Measurements from ENCODE around the gene NDUFS7. TPM values are rescaled to one million over a fixed set of nuclear protein-coding genes. Genes with fewer than 3 reads are reported as not detected.

Gene NDUFS7
- total and polyA plus RNA-seq, 7 experiments from 2014 or later, result 48.4 to 232 (median 68.7) TPM

DNA sequence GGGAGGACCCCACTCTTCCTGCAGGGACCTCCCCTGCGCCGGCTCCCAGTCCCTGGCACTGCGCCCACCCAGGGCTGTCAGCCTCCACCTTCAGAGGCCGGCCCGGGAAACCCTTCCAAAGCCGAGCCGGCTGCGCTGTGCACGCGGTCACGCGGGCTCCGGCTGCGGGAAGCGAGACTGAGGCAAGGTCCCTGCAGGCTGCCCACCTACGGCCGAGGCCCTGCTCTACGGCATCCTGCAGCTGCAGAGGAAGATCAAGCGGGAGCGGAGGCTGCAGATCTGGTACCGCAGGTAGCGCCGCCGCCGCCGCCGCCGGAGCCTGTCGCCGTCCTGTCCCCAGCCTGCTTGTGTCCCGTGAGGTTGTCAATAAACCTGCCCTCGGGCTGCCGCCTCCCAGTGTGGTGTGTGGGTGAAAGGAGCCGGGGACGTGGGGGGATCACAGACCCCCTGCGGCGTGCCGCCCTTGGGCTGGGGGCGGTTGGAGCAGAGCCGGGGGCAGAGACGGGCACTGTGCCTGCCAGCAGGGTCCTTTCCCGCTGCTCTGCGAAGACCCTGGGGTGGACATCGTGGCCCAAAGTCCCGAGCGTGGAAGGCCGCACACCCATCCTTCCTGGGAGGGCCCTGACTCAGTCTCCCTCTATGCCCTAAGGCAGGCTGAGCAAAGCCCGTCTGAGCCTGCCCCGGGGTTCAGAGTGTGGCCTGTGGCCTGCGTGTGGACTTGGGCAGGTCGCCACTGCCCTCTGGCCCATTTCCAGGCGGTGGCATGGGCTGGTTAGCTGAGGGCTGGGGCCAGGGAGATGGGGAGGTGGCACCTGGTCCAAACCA, 11.7 kb downstream of the NDUFS7 start:
- Histone ChIP-seq H3K4me1 (ENCODE audit: control insufficient read depth in 2 of 2, insufficient read depth in 2 of 2, low read length in 2 of 2) (peaks cover 0 to 9% of the 10 kb centered on the region in 2 donors), H3K4me3 (ENCODE audit: low read length) (no peak overlapping the region), H3K27ac (ENCODE audit: low read depth, low read length) (no peak overlapping the region), H3K27me3 (ENCODE audit: control insufficient read depth in 2 of 2, insufficient read depth in 2 of 2, low read length in 2 of 2) (no peaks in the 10 kb centered on the region), H3K36me3 (ENCODE audit: control insufficient read depth in 2 of 3, insufficient read depth in 3 of 3, low read length in 3 of 3) (peaks cover 0 to 43% (median 0%) of the 10 kb centered on the region in 3 experiments), H3K9me3 (ENCODE audit: control insufficient read depth in 2 of 3, low read length in 3 of 3) (no peaks in the 10 kb centered on the region)
- peaks cover 0 to 10% (median 0%) of the 10 kb centered on the region in 5 donors for H3K36me3 Mint-ChIP-seq
- ChIA-PET POLR2A (interaction anchor here (1.1 kb wide), 1 partner anchor 35 kb away, joined by 3 read pairs; no protein-coding TSS in a partner anchor), CTCF (no interaction called here)
- H3K9me3 Mint-ChIP-seq, result no peaks in the 10 kb centered on the region
- H3K27ac Mint-ChIP-seq, result no peak overlapping the region
- H3K4me1 Mint-ChIP-seq, result peaks cover 0 to 11% (median 7%) of the 10 kb centered on the region in 7 donors
- no peak overlapping the region for H3K4me3 Mint-ChIP-seq
- DNase-seq (no peak), ATAC-seq (no peak)
- intact Hi-C loops (cut with micrococcal nuclease), result no loop called here
- H3K27me3 Mint-ChIP-seq, result no peaks in the 10 kb centered on the region

DNA sequence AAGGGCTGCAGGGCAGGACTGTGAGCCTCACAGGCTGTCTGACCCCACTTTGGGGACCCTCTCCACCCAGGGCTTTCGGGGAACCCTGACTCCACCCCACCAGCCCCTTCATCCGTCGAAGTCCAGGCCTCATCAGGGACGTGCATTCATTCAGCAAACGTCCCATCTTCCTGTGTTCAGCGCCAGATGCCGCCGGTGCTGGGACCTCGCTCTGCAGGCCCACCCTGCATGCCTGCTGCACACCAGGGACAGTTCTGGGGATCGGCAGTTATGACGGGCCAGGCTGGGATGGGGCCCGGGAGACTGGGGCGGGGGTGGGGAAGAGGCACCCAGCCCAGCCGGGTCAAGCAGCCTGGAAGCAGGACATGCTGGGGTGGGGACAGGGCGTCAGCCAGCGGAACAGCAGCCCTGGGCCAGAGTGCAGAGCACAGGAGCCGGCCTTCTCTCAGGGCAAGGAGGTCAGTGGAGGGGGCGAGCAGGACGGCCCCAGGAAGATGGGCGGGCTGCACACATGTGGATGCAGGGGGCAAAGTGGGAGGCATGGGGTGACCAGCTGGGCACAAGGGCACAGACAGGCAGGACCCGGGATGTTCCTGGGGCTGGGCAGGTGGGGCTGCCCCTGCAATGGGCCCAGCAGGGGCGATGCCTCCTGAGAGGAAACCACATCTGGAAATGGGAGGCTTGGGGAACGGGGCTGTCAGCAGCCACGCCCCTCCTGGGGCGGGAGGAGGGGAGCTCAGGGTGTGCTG, 12.5 kb downstream of the NDUFS7 start:
- ATAC-seq (no peak), DNase-seq (no peak)
- no peaks in the 10 kb centered on the region for H3K9me3 ChIP-seq (ENCODE audit: control insufficient read depth in 2 of 3, low read length in 3 of 3)
- no peak overlapping the region for H3K4me3 ChIP-seq (ENCODE audit: low read length)
- intact Hi-C loops (cut with micrococcal nuclease), result no loop called here
- peaks cover 0 to 8% (median 0%) of the 10 kb centered on the region in 5 donors for H3K36me3 Mint-ChIP-seq
- ChIA-PET CTCF (no interaction called here), POLR2A (interaction anchor here (0.6 kb wide), 1 partner anchor 13 kb away, joined by 3 read pairs; no protein-coding TSS in a partner anchor)
- H3K27me3 ChIP-seq (ENCODE audit: control insufficient read depth in 2 of 2, insufficient read depth in 2 of 2, low read length in 2 of 2), result no peaks in the 10 kb centered on the region
- peaks cover 0 to 16% of the 10 kb centered on the region in 2 donors for H3K4me1 ChIP-seq (ENCODE audit: control insufficient read depth in 2 of 2, insufficient read depth in 2 of 2, low read length in 2 of 2)
- H3K27ac Mint-ChIP-seq, result no peak overlapping the region
- H3K9me3 Mint-ChIP-seq, result no peaks in the 10 kb centered on the region
- no peak overlapping the region for H3K27ac ChIP-seq (ENCODE audit: low read depth, low read length)
- no peaks in the 10 kb centered on the region for H3K27me3 Mint-ChIP-seq
- H3K4me3 Mint-ChIP-seq, result no peak overlapping the region
- peaks cover 0 to 11% (median 7%) of the 10 kb centered on the region in 7 donors for H3K4me1 Mint-ChIP-seq
- H3K36me3 ChIP-seq (ENCODE audit: control insufficient read depth in 2 of 3, insufficient read depth in 3 of 3, low read length in 3 of 3), result peaks cover 0 to 35% (median 0%) of the 10 kb centered on the region in 3 experiments

DNA sequence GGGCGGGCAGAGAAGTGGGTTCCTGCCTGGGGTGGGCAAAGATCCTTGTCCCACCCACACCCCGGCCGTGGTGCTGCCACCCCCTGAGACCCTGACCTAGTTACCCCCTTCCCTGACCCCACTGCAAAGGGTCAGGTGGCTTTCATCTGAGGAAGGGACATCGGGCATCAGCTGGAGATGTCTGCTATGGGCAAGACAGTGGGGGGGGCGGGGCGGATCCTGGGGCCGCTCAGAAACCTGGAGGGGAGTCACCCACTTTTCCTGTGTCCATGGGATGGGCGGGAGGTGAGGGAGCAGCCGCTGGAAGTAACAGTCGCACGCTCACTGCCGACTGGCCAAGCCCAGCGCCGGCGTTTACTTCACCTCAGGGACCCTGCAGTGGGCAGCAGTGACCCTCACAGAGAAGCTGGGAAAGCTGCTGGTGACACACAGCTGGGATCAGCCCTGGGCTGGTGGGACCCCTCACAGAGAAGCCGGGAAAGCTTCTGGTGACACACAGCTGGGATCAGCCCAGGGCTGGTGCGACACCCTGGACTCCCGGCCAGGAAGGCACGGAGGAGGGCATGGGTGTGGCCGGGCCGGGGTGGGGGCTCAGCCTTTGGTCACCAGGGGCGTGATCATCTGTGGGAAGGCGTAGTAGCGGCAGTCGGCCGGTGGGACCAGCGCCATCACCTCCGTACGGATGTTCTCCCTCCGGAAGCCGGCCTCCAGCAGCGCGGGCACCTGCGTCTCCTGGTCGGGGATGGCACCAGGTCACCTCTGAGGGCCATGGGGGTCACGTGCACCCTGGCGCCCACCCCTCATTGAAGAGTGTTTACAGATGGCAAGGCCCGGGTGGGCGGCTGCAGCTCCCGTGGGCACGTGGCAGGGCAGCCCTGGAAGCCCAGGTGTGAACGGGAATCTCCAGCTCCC, 13.3 kb downstream of the NDUFS7 start:
- no peak overlapping the region for H3K4me3 ChIP-seq (ENCODE audit: low read length)
- no peak for DNase-seq
- intact Hi-C loops (cut with micrococcal nuclease), result no loop called here
- CTCF ChIA-PET, result no interaction called here
- Mint-ChIP-seq H3K4me3 (peak overlapping the region in 1 of 10 donors; percentile 31), H3K4me1 (peaks cover 0 to 11% (median 7%) of the 10 kb centered on the region in 7 donors), H3K27me3 (no peaks in the 10 kb centered on the region), H3K36me3 (peaks cover 0 to 5% (median 0%) of the 10 kb centered on the region in 5 donors), H3K9me3 (no peaks in the 10 kb centered on the region), H3K27ac (no peak overlapping the region)
- POLR2A ChIA-PET, result interaction anchor here (0.6 kb wide), 1 partner anchor 12 kb away, joined by 3 read pairs; no protein-coding TSS in a partner anchor
- H3K27ac ChIP-seq (ENCODE audit: low read depth, low read length), result no peak overlapping the region
- no peak for ATAC-seq
- H3K27me3 ChIP-seq (ENCODE audit: control insufficient read depth in 2 of 2, insufficient read depth in 2 of 2, low read length in 2 of 2), result no peaks in the 10 kb centered on the region
- H3K4me1 ChIP-seq (ENCODE audit: control insufficient read depth in 2 of 2, insufficient read depth in 2 of 2, low read length in 2 of 2), result peaks cover 2 to 21% of the 10 kb centered on the region in 2 donors
- H3K36me3 ChIP-seq (ENCODE audit: control insufficient read depth in 2 of 3, insufficient read depth in 3 of 3, low read length in 3 of 3), result peaks cover 0 to 31% (median 0%) of the 10 kb centered on the region in 3 experiments
- no peaks in the 10 kb centered on the region for H3K9me3 ChIP-seq (ENCODE audit: control insufficient read depth in 2 of 3, low read length in 3 of 3)

- Histone ChIP-seq H3K36me3 (ENCODE audit: control insufficient read depth in 2 of 3, insufficient read depth in 3 of 3, low read length in 3 of 3) (peaks cover 0 to 23% (median 0%) of the 10 kb centered on the region in 3 experiments), H3K9me3 (ENCODE audit: control insufficient read depth in 2 of 3, low read length in 3 of 3) (no peaks in the 10 kb centered on the region), H3K4me3 (ENCODE audit: low read length) (no peak overlapping the region), H3K4me1 (ENCODE audit: control insufficient read depth in 2 of 2, insufficient read depth in 2 of 2, low read length in 2 of 2) (peaks cover 3 to 21% of the 10 kb centered on the region in 2 donors), H3K27ac (ENCODE audit: low read depth, low read length) (no peak overlapping the region), H3K27me3 (ENCODE audit: control insufficient read depth in 2 of 2, insufficient read depth in 2 of 2, low read length in 2 of 2) (no peaks in the 10 kb centered on the region)
- H3K9me3 Mint-ChIP-seq, result no peaks in the 10 kb centered on the region
- H3K4me1 Mint-ChIP-seq, result peaks cover 0 to 16% (median 12%) of the 10 kb centered on the region in 7 donors
- H3K36me3 Mint-ChIP-seq, result no peaks in the 10 kb centered on the region
- H3K27ac Mint-ChIP-seq, result peak overlapping the region in 2 of 9 donors; percentile 32 to 42
- intact Hi-C loops (cut with micrococcal nuclease), result no loop called here
- POLR2A ChIA-PET, result no interaction called here
- H3K4me3 Mint-ChIP-seq, result peak overlapping the region in 2 of 10 donors; percentile 29 to 31
- H3K27me3 Mint-ChIP-seq, result peaks cover 0 to 4% (median 0%) of the 10 kb centered on the region in 5 donors
- CTCF ChIA-PET, result no interaction called here
- no peak for DNase-seq
- ATAC-seq, result no peak
These were observed 14.1 kb downstream of the NDUFS7 start for GRCh38 chr19:1397838-1398237.

GRCh38 chr19:1399079-1399478, 15.4 kb downstream of the NDUFS7 start:
- POLR2A ChIA-PET, result no interaction called here
- Histone ChIP-seq H3K36me3 (ENCODE audit: control insufficient read depth in 2 of 3, insufficient read depth in 3 of 3, low read length in 3 of 3) (peaks cover 0 to 11% (median 0%) of the 10 kb centered on the region in 3 experiments), H3K4me1 (ENCODE audit: control insufficient read depth in 2 of 2, insufficient read depth in 2 of 2, low read length in 2 of 2) (peaks cover 3 to 21% of the 10 kb centered on the region in 2 donors), H3K9me3 (ENCODE audit: control insufficient read depth in 2 of 3, low read length in 3 of 3) (no peaks in the 10 kb centered on the region), H3K27ac (ENCODE audit: low read depth, low read length) (no peak overlapping the region), H3K27me3 (ENCODE audit: control insufficient read depth in 2 of 2, insufficient read depth in 2 of 2, low read length in 2 of 2) (no peaks in the 10 kb centered on the region), H3K4me3 (ENCODE audit: low read length) (no peak overlapping the region)
- H3K4me1 Mint-ChIP-seq, result peaks cover 0 to 22% (median 16%) of the 10 kb centered on the region in 7 donors
- intact Hi-C loops (cut with micrococcal nuclease), result no loop called here
- no peak overlapping the region for H3K27ac Mint-ChIP-seq
- DNase-seq, result no peak
- peak overlapping the region in 2 of 10 donors; percentile 4 to 54 for H3K4me3 Mint-ChIP-seq
- peaks cover 0 to 9% (median 0%) of the 10 kb centered on the region in 5 donors for H3K27me3 Mint-ChIP-seq
- H3K9me3 Mint-ChIP-seq, result no peaks in the 10 kb centered on the region
- H3K36me3 Mint-ChIP-seq, result no peaks in the 10 kb centered on the region
- CTCF ChIA-PET, result no interaction called here
- ATAC-seq, result no peak

DNA sequence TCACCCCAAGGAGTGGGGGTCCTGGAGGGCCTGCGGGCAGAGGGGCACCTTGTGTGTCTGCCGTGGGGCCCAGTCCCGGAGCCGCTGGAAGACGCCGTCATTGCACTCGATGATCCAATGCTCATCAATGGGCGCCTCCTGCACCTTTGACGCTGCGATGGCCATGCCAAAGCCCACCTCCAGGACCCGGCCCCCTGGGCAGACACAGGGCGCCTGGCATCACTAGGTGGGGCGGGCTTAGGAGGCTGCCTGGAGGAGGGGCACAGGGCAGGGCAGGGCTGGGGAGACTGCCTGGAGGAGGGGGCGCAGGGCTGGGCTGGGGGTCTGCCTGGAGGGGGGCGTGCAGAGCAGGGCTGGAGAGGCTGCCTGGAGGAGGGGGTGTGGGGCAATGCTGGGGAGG, 16.0 kb downstream of the NDUFS7 start:
- ChIA-PET POLR2A (interaction anchor here (0.5 kb wide), 1 partner anchor 362 kb away, joined by 3 read pairs; no protein-coding TSS in a partner anchor), CTCF (no interaction called here)
- Mint-ChIP-seq H3K27ac (no peak overlapping the region), H3K4me3 (peak overlapping the region in 2 of 10 donors; percentile 45 to 49), H3K36me3 (no peaks in the 10 kb centered on the region), H3K27me3 (peaks cover 0 to 9% (median 0%) of the 10 kb centered on the region in 5 donors), H3K4me1 (peaks cover 0 to 22% (median 16%) of the 10 kb centered on the region in 7 donors), H3K9me3 (no peaks in the 10 kb centered on the region)
- Histone ChIP-seq H3K9me3 (ENCODE audit: control insufficient read depth in 2 of 3, low read length in 3 of 3) (no peaks in the 10 kb centered on the region), H3K27ac (ENCODE audit: low read depth, low read length) (no peak overlapping the region), H3K4me3 (ENCODE audit: low read length) (no peak overlapping the region), H3K4me1 (ENCODE audit: control insufficient read depth in 2 of 2, insufficient read depth in 2 of 2, low read length in 2 of 2) (peaks cover 3 to 21% of the 10 kb centered on the region in 2 donors), H3K27me3 (ENCODE audit: control insufficient read depth in 2 of 2, insufficient read depth in 2 of 2, low read length in 2 of 2) (no peaks in the 10 kb centered on the region), H3K36me3 (ENCODE audit: control insufficient read depth in 2 of 3, insufficient read depth in 3 of 3, low read length in 3 of 3) (peaks cover 0 to 8% (median 0%) of the 10 kb centered on the region in 3 experiments)
- ATAC-seq, result no peak
- intact Hi-C loops (cut with micrococcal nuclease), result loop anchor here (10.0 kb wide), 3 partner anchors 155 to 735 kb away; partner anchors contain the start of genes ATP5F1D (in 1 of the 2), CNN2 (in 1 of the 2), MIDN (in 1 of the 2) and RNF126 (in 1 of the 2)
- DNase-seq, result no peak

Measured in naive thymus-derived CD4-positive, alpha-beta T cell (primary cell).